B cell (primary cell): ENCODE data around the gene ZNF516. TPM values are rescaled to one million over a fixed set of nuclear protein-coding genes. Genes with fewer than 3 reads are reported as not detected.

Source experiments
- ATAC-seq: fragments of 200-7000 bp; cut with Tn5 transposase; one replicate; pipeline ENCODE4 v1.10.0; 2021; ENCODE audit warnings: low read depth, mild to moderate bottlenecking, moderate number of reproducible peaks, moderate library complexity
- CTCF ChIA-PET: fragments of 350-600 bp; sonication (Branson Sonifier 250); formaldehyde crosslinking; loops from one replicate; lab custom pipeline; 2021; ENCODE audit warnings: antibody characterized with exemption, inconsistent platforms; lab: Charles Lee
- POLR2A ChIA-PET: fragments of 350-600 bp; sonication (Branson Sonifier 250); formaldehyde crosslinking; loops from one replicate; lab custom pipeline; 2021; ENCODE audit warnings: antibody characterized with exemption; lab: Charles Lee
- DNase-seq: peaks from one replicate; pipeline ENCODE4 v3.0.0; 2013
- H2AFZ ChIP-seq: 2 replicates; pipeline ENCODE4 v1.6.1; 2012; ENCODE audit warnings: mild to moderate bottlenecking, low read depth, low read length; ENCODE audit not compliant: insufficient read depth, poor library complexity, severe bottlenecking
- H3K27ac ChIP-seq, 2 donors: 1 replicate in 1 of 2; 2 replicates in 1 of 2; pipeline ENCODE4 v1.5.1; 2012 to 2013; ENCODE audit warnings: low read length in 2 of 2, mild to moderate bottlenecking in 2 of 2, moderate library complexity in 1 of 2
- H3K27me3 ChIP-seq, 4 experiments: fragments of 200-600 bp in 1 of 4; sonication (generic) in 1 of 4; replicated peaks in 1 of 4; 1 replicate in 2 of 4; 2 replicates in 2 of 4; pipeline versions ENCODE4 v1.6.1 to v1.7.0; 2013 to 2016; ENCODE audit warnings: low read length in 3 of 4, mild to moderate bottlenecking in 2 of 4, mixed read lengths in 1 of 4, moderate library complexity in 1 of 4; ENCODE audit not compliant: insufficient read depth in 4 of 4, control insufficient read depth in 3 of 4; ENCODE audit errors: control extremely low read depth in 1 of 4
- H3K36me3 ChIP-seq, 2 experiments: replicated peaks in 1 of 2; 1 replicate in 1 of 2; 2 replicates in 1 of 2; pipeline versions ENCODE4 v1.6.1 to v1.7.1; 2013; ENCODE audit warnings: low read length in 1 of 2; ENCODE audit not compliant: insufficient read depth in 2 of 2, control insufficient read depth in 1 of 2; ENCODE audit errors: control extremely low read depth in 1 of 2, extremely low read depth in 1 of 2
- H3K4me1 ChIP-seq, 2 donors: fragments of 200-600 bp in 1 of 2; sonication (generic) in 1 of 2; 1 replicate in 1 of 2; 2 replicates in 1 of 2; pipeline versions ENCODE4 v1.5.1 to v1.6.1; 2013 to 2017; ENCODE audit warnings: low read length in 2 of 2; ENCODE audit not compliant: control insufficient read depth in 2 of 2, insufficient read depth in 2 of 2
- H3K4me2 ChIP-seq: replicated peaks from 2 replicates; pipeline ENCODE3; 2012; ENCODE audit warnings: mild to moderate bottlenecking, low read depth, low read length; ENCODE audit not compliant: poor library complexity, severe bottlenecking
- H3K4me3 ChIP-seq, 5 experiments: fragments of 200-600 bp in 1 of 5; sonication (generic) in 1 of 5; 1 replicate in 3 of 5; 2 replicates in 2 of 5; pipeline versions ENCODE4 v1.5.1 to v1.7.0; 2011 to 2016; ENCODE audit warnings: low read length in 4 of 5, mild to moderate bottlenecking in 4 of 5, low read depth in 2 of 5, control low read depth in 1 of 5, moderate library complexity in 1 of 5; ENCODE audit not compliant: insufficient read depth in 1 of 5; ENCODE audit errors: control extremely low read depth in 1 of 5, extremely low read depth in 1 of 5
- H3K79me2 ChIP-seq: fragments of 200-600 bp; sonication (generic); one replicate; pipeline ENCODE4 v1.6.0; 2016; ENCODE audit warnings: low read length; ENCODE audit not compliant: control insufficient read depth, insufficient read depth
- H3K9ac ChIP-seq: fragments of 200-600 bp; sonication (generic); 2 replicates; pipeline ENCODE4 v1.6.1; 2017; ENCODE audit warnings: mild to moderate bottlenecking, low read length, moderate library complexity
- H3K9me3 ChIP-seq, 3 donors: one replicate each; pipeline versions ENCODE4 v1.6.1 to v1.7.1; 2013; ENCODE audit warnings: low read length in 2 of 3; ENCODE audit not compliant: control insufficient read depth in 2 of 3, insufficient read depth in 1 of 3; ENCODE audit errors: control extremely low read depth in 1 of 3
- H4K20me1 ChIP-seq: 2 replicates; pipeline ENCODE4 v1.6.0; 2012; ENCODE audit warnings: mild to moderate bottlenecking, low read length; ENCODE audit not compliant: insufficient read depth, control insufficient read depth, poor library complexity, severe bottlenecking
- H3K27ac Mint-ChIP-seq: one replicate; pipeline ENCODE4 v1.8.0; 2021; ENCODE audit warnings: mixed read lengths
- H3K27me3 Mint-ChIP-seq: one replicate; pipeline ENCODE4 v1.8.0; 2021; ENCODE audit warnings: mixed read lengths
- H3K4me1 Mint-ChIP-seq: one replicate; pipeline ENCODE4 v1.8.0; 2021; ENCODE audit warnings: mixed read lengths
- H3K4me3 Mint-ChIP-seq: one replicate; pipeline ENCODE4 v1.8.0; 2021; ENCODE audit warnings: mixed read lengths
- H3K9me3 Mint-ChIP-seq: one replicate; pipeline ENCODE4 v1.8.0; 2022; ENCODE audit warnings: mixed read lengths; ENCODE audit not compliant: insufficient read depth
- EZH2 ChIP-seq: IDR thresholded peaks from 2 replicates; pipeline ENCODE4 v1.6.1; 2012; ENCODE audit warnings: borderline replicate concordance, low read depth, mild to moderate bottlenecking, moderate library complexity, low read length; ENCODE audit not compliant: insufficient read depth, poor library complexity, severe bottlenecking
- WGBS: methylation state at CpG from one replicate; pipeline ENCODE4 v1.1.5; 2013; ENCODE audit warnings: missing lambda C conversion rate; ENCODE audit not compliant: insufficient coverage; 5-methylcytosine and 5-hydroxymethylcytosine counted together
- intact Hi-C: fragments of 100-400 bp; cut with micrococcal nuclease; formaldehyde crosslinking; loops from one replicate; pipeline ENCODE4 v1.10.0; 2022
- polyA plus RNA-seq: library from polyadenylated mRNA; depleted of rRNA; stranded (reverse); fragments of >200 nt; gene quantifications from 2 replicates; pipeline ENCODE4 v1.2.3, GENCODE V29; 2012
- total RNA-seq, 2 donors: library from RNA; stranded (reverse); fragments of 120-200 nt in 1 of 2; gene quantifications; 1 replicate in 1 of 2; 2 replicates in 1 of 2; pipeline versions ENCODE4 v1.2.3 to v1.2.4, GENCODE V29; 2013 to 2022
- TF ChIP-seq, protein P1 (sequence below): fragments of 200-600 bp; IDR thresholded peaks from one replicate; pipeline ENCODE4 v1.8.0; 2022; ENCODE audit warnings: antibody characterized with exemption, mild to moderate bottlenecking

Gene ZNF516
- total and polyA plus RNA-seq, 2 donors (not counting 1 experiment from before 2014, with no cell fraction given): 6.7 to 27.1 TPM

DNA sequence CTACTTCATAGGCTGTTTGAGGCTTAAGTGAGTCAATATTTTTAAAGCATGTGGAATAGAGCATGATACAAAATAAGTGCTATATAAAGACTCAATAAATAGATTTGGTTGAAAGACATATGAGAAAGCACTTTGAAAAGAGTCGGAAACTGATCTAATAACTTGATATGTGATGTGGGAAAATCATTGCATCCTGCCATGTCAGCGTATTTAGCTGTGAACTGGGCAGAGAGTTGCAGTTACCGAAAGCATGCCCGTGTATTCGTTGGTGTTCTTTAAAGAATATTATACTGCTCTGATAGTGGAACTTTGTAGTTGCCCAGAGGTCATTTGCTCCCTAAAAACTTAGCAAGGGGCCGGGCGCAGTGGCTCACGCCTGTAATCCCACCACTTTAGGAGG is 37.8 kb upstream of the ZNF516 start:
- Histone ChIP-seq H3K27ac (no peak overlapping the region), H4K20me1 (no peaks in the 10 kb centered on the region), H3K4me1 (peaks cover 9 to 10% of the 10 kb centered on the region in 2 donors), H3K9me3 (peaks cover 0 to 6% (median 0%) of the 10 kb centered on the region in 3 donors), H2AFZ (no peak overlapping the region), H3K4me2 (no peak overlapping the region), H3K36me3 (no peaks in the 10 kb centered on the region), H3K9ac (no peak overlapping the region), H3K27me3 (peaks cover 0 to 9% (median 1%) of the 10 kb centered on the region in 4 experiments), H3K4me3 (no peak overlapping the region), H3K79me2 (no peaks in the 10 kb centered on the region)
- POLR2A ChIA-PET: no interaction called here
- TF ChIP-seq EZH2: no peak
- TF ChIP-seq, protein P1, sequence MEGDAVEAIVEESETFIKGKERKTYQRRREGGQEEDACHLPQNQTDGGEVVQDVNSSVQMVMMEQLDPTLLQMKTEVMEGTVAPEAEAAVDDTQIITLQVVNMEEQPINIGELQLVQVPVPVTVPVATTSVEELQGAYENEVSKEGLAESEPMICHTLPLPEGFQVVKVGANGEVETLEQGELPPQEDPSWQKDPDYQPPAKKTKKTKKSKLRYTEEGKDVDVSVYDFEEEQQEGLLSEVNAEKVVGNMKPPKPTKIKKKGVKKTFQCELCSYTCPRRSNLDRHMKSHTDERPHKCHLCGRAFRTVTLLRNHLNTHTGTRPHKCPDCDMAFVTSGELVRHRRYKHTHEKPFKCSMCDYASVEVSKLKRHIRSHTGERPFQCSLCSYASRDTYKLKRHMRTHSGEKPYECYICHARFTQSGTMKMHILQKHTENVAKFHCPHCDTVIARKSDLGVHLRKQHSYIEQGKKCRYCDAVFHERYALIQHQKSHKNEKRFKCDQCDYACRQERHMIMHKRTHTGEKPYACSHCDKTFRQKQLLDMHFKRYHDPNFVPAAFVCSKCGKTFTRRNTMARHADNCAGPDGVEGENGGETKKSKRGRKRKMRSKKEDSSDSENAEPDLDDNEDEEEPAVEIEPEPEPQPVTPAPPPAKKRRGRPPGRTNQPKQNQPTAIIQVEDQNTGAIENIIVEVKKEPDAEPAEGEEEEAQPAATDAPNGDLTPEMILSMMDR: no peak
- Mint-ChIP-seq H3K9me3 (no peaks in the 10 kb centered on the region), H3K4me3 (no peak overlapping the region), H3K4me1 (peaks cover 8% of the 10 kb centered on the region), H3K27ac (no peak overlapping the region), H3K27me3 (peaks cover 25% of the 10 kb centered on the region)
- 93% methylated on average over 5 of the region's 8 CpGs for WGBS
- DNase-seq (no peak), ATAC-seq (no peak)
- CTCF ChIA-PET: no interaction called here
- intact Hi-C loops: no loop called here

DNA sequence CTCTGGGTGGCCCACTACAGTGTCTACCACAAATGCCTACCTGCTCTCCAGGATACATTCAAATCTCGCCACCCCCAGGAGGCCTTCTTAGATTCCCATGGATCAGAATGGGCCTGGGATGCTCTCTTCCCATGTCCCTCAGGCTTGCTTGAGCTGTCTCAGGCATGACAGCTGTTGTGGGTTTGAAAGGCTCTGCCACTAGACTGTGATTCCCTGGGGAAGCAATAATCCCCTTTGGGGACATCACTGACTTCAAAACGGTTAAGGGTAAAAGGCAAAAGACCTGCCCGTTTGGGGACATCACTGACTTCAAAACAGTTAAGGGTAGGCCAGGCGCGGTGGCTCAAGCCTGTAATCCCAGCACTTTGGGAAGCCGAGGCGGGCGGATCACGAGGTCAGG is 35.8 kb upstream of the ZNF516 start:
- Mint-ChIP-seq H3K9me3 (no peaks in the 10 kb centered on the region), H3K4me1 (peaks cover 8% of the 10 kb centered on the region), H3K4me3 (no peak overlapping the region), H3K27ac (no peak overlapping the region), H3K27me3 (peaks cover 38% of the 10 kb centered on the region)
- CTCF ChIA-PET: no interaction called here
- H4K20me1 ChIP-seq: no peaks in the 10 kb centered on the region
- H3K9ac ChIP-seq: no peak overlapping the region
- DNase-seq (no peak), ATAC-seq (no peak)
- TF ChIP-seq, protein P1: no peak
- no peak for TF ChIP-seq EZH2
- H3K4me1 ChIP-seq: peaks cover 9 to 10% of the 10 kb centered on the region in 2 donors
- 0% methylated on average over 1 of the region's 9 CpGs for WGBS
- H3K79me2 ChIP-seq: no peaks in the 10 kb centered on the region
- H3K9me3 ChIP-seq: peaks cover 0 to 6% (median 0%) of the 10 kb centered on the region in 3 donors
- H3K27ac ChIP-seq: no peak overlapping the region
- H3K36me3 ChIP-seq: no peaks in the 10 kb centered on the region
- no peak overlapping the region for H3K4me2 ChIP-seq
- H2AFZ ChIP-seq: no peak overlapping the region
- POLR2A ChIA-PET: no interaction called here
- intact Hi-C loops: no loop called here
- peaks cover 0 to 20% (median 4%) of the 10 kb centered on the region in 4 experiments for H3K27me3 ChIP-seq
- no peak overlapping the region for H3K4me3 ChIP-seq
